Karpas-422 (cell line): Measurements from ENCODE around the gene POU5F1. TPM values are rescaled to one million over a fixed set of nuclear protein-coding genes. Genes with fewer than 3 reads are reported as not detected.
A peak's percentile ranks its signal among the peaks of the same experiment; 100 is the strongest.
"Not testable (repeated sequence)": the region's sequence is repeated elsewhere in the genome, so short reads cannot be mapped to it uniquely, and the experiment has no call there.

Source experiments
- DNase-seq: peaks from one replicate; pipeline ENCODE4 v3.0.0-alpha.2; 2015
- H2AFZ ChIP-seq: fragments of 200-600 bp; sonication (generic); 2 replicates; pipeline ENCODE4 v1.6.1; 2014; ENCODE audit warnings: antibody characterized with exemption, low read length, mixed read lengths
- H3K27ac ChIP-seq: fragments of 200-600 bp; sonication (generic); 2 replicates; pipeline ENCODE4 v1.5.1; 2014; ENCODE audit warnings: mild to moderate bottlenecking, low read length, moderate library complexity
- H3K27me3 ChIP-seq: fragments of 200-600 bp; sonication (generic); 2 replicates; pipeline ENCODE4 v1.6.1; 2014; ENCODE audit warnings: low read length, mixed read lengths
- H3K36me3 ChIP-seq: fragments of 200-600 bp; sonication (generic); 2 replicates; pipeline ENCODE4 v1.6.1; 2014; ENCODE audit warnings: low read length, mixed read lengths; ENCODE audit not compliant: insufficient read depth
- H3K4me1 ChIP-seq: fragments of 200-600 bp; sonication (generic); 2 replicates; pipeline ENCODE4 v1.6.1; 2014; ENCODE audit warnings: mild to moderate bottlenecking, low read length, mixed read lengths
- H3K4me2 ChIP-seq: fragments of 200-600 bp; sonication (generic); 2 replicates; pipeline ENCODE4 v1.6.1; 2014; ENCODE audit warnings: low read length, low read depth, mild to moderate bottlenecking; ENCODE audit not compliant: poor library complexity, severe bottlenecking
- H3K4me3 ChIP-seq: fragments of 200-600 bp; sonication (generic); 2 replicates; pipeline ENCODE4 v1.5.1; 2014; ENCODE audit warnings: mild to moderate bottlenecking, antibody characterized with exemption, low read length, mixed read lengths
- H3K79me2 ChIP-seq: fragments of 200-600 bp; sonication (generic); 2 replicates; pipeline ENCODE4 v1.6.1; 2014; ENCODE audit warnings: mild to moderate bottlenecking, low read length, mixed read lengths
- H3K9ac ChIP-seq: fragments of 200-600 bp; sonication (generic); 2 replicates; pipeline ENCODE4 v1.6.0; 2014; ENCODE audit warnings: low read length
- H3K9me2 ChIP-seq: fragments of 200-600 bp; sonication (generic), shearing (Covaris generic); replicated peaks from 2 replicates; pipeline ENCODE4 v1.6.0; 2014; ENCODE audit warnings: mild to moderate bottlenecking, low read length, moderate library complexity; ENCODE audit not compliant: insufficient read depth
- H3K9me3 ChIP-seq: fragments of 300-700, 200-600 bp; sonication (generic); 2 replicates; pipeline ENCODE4 v1.6.1; 2014; ENCODE audit warnings: low read length, mixed read lengths
- H4K20me1 ChIP-seq: fragments of 200-600 bp; sonication (generic); 2 replicates; pipeline ENCODE4 v1.6.1; 2014; ENCODE audit warnings: mild to moderate bottlenecking, antibody characterized with exemption, low read length, low read depth; ENCODE audit not compliant: insufficient read depth
- total RNA-seq: library from RNA; depleted of rRNA; stranded (reverse); fragments of >200 nt; shearing (Covaris generic); gene quantifications from 2 replicates; pipeline ENCODE4 v1.2.3, GENCODE V29; 2014; ENCODE audit warnings: low replicate concordance

Gene POU5F1
- total RNA-seq, 1 experiment from 2014 or later = not detected

GRCh38 chr6:31165986-31166385 lies 4.5 kb downstream of the POU5F1 start:
- Histone ChIP-seq H3K4me2 (no peak overlapping the region), H3K27ac (no peak overlapping the region), H3K4me3 (no peak overlapping the region), H3K9me2 (no peaks in the 10 kb centered on the region), H3K79me2 (no peaks in the 10 kb centered on the region), H3K27me3 (no peaks in the 10 kb centered on the region), H3K9ac (no peak overlapping the region), H2AFZ (no peak overlapping the region), H3K4me1 (peaks cover 32% of the 10 kb centered on the region), H4K20me1 (peaks cover 13% of the 10 kb centered on the region), H3K9me3 (no peaks in the 10 kb centered on the region), H3K36me3 (peaks cover 3% of the 10 kb centered on the region)
- no peak for DNase-seq

GRCh38 chr6:31165064-31165832 lies 5.2 kb downstream of the POU5F1 start:
- not testable (repeated sequence) for H3K79me2 ChIP-seq, H3K4me2 ChIP-seq, H3K27me3 ChIP-seq, H3K9me2 ChIP-seq, H3K9me3 ChIP-seq, DNase-seq, H2AFZ ChIP-seq, H3K36me3 ChIP-seq, H3K27ac ChIP-seq, H3K4me3 ChIP-seq, H3K9ac ChIP-seq
- Histone ChIP-seq H4K20me1 (peaks cover 13% of the 10 kb centered on the region), H3K4me1 (peaks cover 32% of the 10 kb centered on the region)

- not testable (repeated sequence) for H3K4me3 ChIP-seq, H3K9ac ChIP-seq, H3K9me2 ChIP-seq, H2AFZ ChIP-seq, H3K9me3 ChIP-seq, H3K36me3 ChIP-seq, H3K27ac ChIP-seq, H3K27me3 ChIP-seq, H3K4me2 ChIP-seq, H3K79me2 ChIP-seq, DNase-seq
- peaks cover 38% of the 10 kb centered on the region for H3K4me1 ChIP-seq
- peaks cover 13% of the 10 kb centered on the region for H4K20me1 ChIP-seq
Observed at GRCh38 chr6:31164475-31165063, 5.9 kb downstream of the POU5F1 start.

- Histone ChIP-seq H3K4me3 (no peak overlapping the region), H3K27ac (no peak overlapping the region), H3K36me3 (peaks cover 3% of the 10 kb centered on the region), H3K9me2 (no peaks in the 10 kb centered on the region), H3K27me3 (no peaks in the 10 kb centered on the region), H3K4me2 (no peak overlapping the region), H3K4me1 (peaks cover 44% of the 10 kb centered on the region), H3K9ac (no peak overlapping the region), H4K20me1 (peaks cover 13% of the 10 kb centered on the region), H3K9me3 (no peaks in the 10 kb centered on the region), H3K79me2 (peaks cover 5% of the 10 kb centered on the region; the same call in 1 of the 2 replicates), H2AFZ (no peak overlapping the region)
- DNase-seq = peak; percentile 54
Observed at GRCh38 chr6:31163922-31164321, 6.6 kb downstream of the POU5F1 start.

GRCh38 chr6:31162463-31163165 lies 7.9 kb downstream of the POU5F1 start:
- Histone ChIP-seq H3K9me2 (no peaks in the 10 kb centered on the region), H3K27ac (no peak overlapping the region), H3K36me3 (peaks cover 3% of the 10 kb centered on the region), H3K9ac (no peak overlapping the region), H3K4me3 (no peak overlapping the region), H3K79me2 (peaks cover 5% of the 10 kb centered on the region; the same call in 1 of the 2 replicates), H3K4me1 (peaks cover 44% of the 10 kb centered on the region), H3K4me2 (no peak overlapping the region), H2AFZ (no peak overlapping the region), H4K20me1 (peaks cover 13% of the 10 kb centered on the region), H3K27me3 (no peaks in the 10 kb centered on the region), H3K9me3 (no peaks in the 10 kb centered on the region)
- no peak for DNase-seq

GRCh38 chr6:31161216-31162126 lies 9.0 kb downstream of the POU5F1 start:
- Histone ChIP-seq H3K4me1 (peaks cover 54% of the 10 kb centered on the region), H3K9me2 (no peaks in the 10 kb centered on the region), H3K27me3 (no peaks in the 10 kb centered on the region), H2AFZ (no peak overlapping the region), H3K9me3 (no peaks in the 10 kb centered on the region), H4K20me1 (peaks cover 13% of the 10 kb centered on the region), H3K9ac (no peak overlapping the region), H3K4me2 (no peak overlapping the region), H3K4me3 (no peak overlapping the region), H3K79me2 (peaks cover 11% of the 10 kb centered on the region; the same call in 1 of the 2 replicates), H3K27ac (no peak overlapping the region), H3K36me3 (peaks cover 3% of the 10 kb centered on the region)
- no peak for DNase-seq

GRCh38 chr6:31158863-31159855 lies 11.3 kb downstream of the POU5F1 start:
- peak overlapping the region; percentile 70 for H3K4me3 ChIP-seq
- H3K36me3 ChIP-seq = peaks cover 3% of the 10 kb centered on the region
- peaks cover 11% of the 10 kb centered on the region; the same call in 1 of the 2 replicates for H3K79me2 ChIP-seq
- H3K9me3 ChIP-seq = no peaks in the 10 kb centered on the region
- H3K9me2 ChIP-seq = no peaks in the 10 kb centered on the region
- H3K4me2 ChIP-seq = peak overlapping the region; percentile 91
- H2AFZ ChIP-seq = peak overlapping the region; percentile 97
- peak overlapping the region; percentile 35; the same call in 1 of the 2 replicates for H3K27ac ChIP-seq
- H3K4me1 ChIP-seq = peaks cover 41% of the 10 kb centered on the region
- no peaks in the 10 kb centered on the region for H3K27me3 ChIP-seq
- H3K9ac ChIP-seq = peak overlapping the region; percentile 80
- peaks cover 13% of the 10 kb centered on the region for H4K20me1 ChIP-seq
- DNase-seq = peak; percentile 62
